A673 (cell line): ENCODE measurements around the gene OR2H2.

Source experiments
- EZH2 ChIP-seq: fragments of 200-600 bp; sonication (generic); IDR thresholded peaks from 2 replicates; pipeline ENCODE4 v1.6.1; 2017; ENCODE audit warnings: borderline replicate concordance, low read depth, mild to moderate bottlenecking, mixed read lengths, antibody characterized with exemption, low read length; ENCODE audit not compliant: poor library complexity, severe bottlenecking
- TF ChIP-seq, protein P1 (sequence below): fragments of 300-800, 200-600 bp; sonication (generic); conservative IDR thresholded peaks from 2 replicates; pipeline ENCODE4 v1.5.1; 2017; ENCODE audit warnings: low read depth, mild to moderate bottlenecking, antibody characterized with exemption, low read length, moderate library complexity, mixed read lengths

DNA sequence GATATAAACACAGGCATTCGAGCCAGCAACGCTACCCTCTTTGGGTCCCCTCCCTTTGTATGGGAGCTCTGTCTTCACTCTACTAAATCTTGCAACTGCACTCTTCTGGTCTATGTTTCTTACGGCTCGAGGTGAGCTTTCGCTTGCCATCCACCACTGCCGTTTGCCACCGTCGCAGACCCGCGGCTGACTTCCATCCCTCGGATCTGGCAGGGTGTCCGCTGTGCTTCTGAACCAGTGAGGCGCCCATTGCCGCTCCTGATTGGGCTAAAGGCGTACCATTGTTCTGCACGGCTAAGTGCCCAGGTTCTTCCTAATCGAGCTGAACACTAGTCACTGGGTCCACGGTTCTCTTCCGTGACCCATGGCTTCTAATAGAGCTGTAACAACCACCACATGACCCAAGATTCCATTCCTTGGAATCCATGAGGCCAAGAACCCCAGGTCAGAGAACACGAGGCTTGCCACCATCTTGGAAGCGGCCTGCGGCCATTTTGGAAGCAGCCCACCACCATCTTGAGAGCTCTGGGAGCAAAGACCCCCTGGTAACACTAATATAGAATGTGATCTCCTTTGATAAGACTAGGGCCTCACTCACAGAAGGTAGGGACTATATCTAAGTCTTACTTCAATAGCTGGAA is 26.4 kb upstream of the OR2H2 start:
- TF ChIP-seq, protein P1, sequence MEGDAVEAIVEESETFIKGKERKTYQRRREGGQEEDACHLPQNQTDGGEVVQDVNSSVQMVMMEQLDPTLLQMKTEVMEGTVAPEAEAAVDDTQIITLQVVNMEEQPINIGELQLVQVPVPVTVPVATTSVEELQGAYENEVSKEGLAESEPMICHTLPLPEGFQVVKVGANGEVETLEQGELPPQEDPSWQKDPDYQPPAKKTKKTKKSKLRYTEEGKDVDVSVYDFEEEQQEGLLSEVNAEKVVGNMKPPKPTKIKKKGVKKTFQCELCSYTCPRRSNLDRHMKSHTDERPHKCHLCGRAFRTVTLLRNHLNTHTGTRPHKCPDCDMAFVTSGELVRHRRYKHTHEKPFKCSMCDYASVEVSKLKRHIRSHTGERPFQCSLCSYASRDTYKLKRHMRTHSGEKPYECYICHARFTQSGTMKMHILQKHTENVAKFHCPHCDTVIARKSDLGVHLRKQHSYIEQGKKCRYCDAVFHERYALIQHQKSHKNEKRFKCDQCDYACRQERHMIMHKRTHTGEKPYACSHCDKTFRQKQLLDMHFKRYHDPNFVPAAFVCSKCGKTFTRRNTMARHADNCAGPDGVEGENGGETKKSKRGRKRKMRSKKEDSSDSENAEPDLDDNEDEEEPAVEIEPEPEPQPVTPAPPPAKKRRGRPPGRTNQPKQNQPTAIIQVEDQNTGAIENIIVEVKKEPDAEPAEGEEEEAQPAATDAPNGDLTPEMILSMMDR: no peak
- TF ChIP-seq EZH2: no peak
